GM19238 (cell line): ENCODE data around the gene UST.

Source experiments
- DNase-seq: peaks from one replicate; pipeline ENCODE4 v3.0.0; 2011; ENCODE audit warnings: low spot score; ENCODE audit not compliant: insufficient read length

Gene UST, protein sequence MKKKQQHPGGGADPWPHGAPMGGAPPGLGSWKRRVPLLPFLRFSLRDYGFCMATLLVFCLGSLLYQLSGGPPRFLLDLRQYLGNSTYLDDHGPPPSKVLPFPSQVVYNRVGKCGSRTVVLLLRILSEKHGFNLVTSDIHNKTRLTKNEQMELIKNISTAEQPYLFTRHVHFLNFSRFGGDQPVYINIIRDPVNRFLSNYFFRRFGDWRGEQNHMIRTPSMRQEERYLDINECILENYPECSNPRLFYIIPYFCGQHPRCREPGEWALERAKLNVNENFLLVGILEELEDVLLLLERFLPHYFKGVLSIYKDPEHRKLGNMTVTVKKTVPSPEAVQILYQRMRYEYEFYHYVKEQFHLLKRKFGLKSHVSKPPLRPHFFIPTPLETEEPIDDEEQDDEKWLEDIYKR

DNA sequence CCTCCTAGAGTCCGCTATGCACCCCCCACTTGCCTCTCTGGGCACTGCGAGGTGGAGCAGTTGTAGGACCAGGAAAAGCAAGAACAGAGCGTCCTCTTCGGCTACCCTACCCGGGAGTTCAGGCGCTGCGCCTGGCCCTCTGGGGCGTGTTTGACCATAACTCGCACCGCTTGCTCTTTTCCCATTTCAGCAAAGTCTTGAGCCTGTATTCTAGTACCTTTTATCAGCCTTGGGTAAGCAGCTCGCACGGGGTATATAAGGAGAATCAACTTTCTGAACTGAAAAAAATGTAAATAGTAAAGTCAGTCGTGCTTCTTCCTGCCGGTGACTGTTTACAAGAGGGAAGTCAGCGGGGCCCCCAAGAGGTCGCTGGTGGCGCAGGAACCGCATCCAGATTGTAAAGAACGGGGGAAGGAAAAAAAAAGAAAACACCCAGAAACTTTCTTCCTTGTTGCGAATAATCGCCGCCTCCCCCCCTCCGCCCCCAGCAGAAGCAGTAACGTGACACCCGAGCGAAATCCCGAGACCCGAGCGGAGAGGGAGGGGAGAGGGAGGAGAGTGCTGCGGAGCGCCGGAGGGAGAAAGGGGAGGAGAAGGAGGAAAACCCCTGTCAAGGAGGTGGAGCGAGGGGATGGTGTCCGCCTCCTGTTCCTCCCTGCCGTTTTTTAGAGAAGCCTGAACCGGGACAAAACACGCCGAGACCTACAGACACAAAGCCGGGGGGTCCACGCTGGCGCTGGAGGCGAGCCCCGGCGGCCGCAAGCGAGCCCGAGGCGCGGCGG, at the start of gene UST:
Gene UST (plus strand): TSS at position 668 of the 782 bp plus-strand sequence. CDS start 401 bp downstream, outside the sequence.
- DNase-seq: no peak

GRCh38 chr6:148697895-148698440, 48.9 kb upstream of the UST start:
- DNase-seq: no peak

GRCh38 chr6:148698671-148699180, 48.1 kb upstream of the UST start:
- DNase-seq: no peak

GRCh38 chr6:148700047-148700715, 46.6 kb upstream of the UST start:
- DNase-seq: no peak

DNA sequence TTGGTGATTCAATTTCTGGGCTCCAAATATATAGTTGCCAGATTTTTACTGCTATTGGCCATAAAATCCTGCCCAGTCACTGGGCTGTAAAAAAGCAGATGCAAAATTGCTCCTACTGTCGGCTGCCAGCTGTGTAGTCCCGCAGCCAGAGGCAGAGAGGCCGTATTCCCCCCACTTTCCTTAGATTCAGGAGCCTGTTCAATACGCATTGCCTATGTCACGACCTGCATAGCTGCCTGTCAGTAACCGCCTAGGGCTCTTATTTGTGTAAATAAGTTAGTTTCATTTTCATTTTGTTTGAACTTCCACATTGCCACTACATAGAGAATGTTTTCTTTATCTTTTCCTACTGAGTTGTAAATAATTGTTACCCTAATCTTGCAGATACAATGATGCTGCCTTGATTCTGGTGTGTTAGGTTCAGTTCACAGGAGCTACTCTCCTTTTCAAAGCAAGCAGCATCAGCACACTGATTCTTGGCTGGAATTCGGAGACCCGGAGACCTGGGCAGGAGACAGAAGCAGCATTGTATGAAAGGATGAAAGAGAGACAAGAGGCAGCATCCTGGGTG, 46.0 kb upstream of the UST start:
- peak; percentile 26 for DNase-seq

GRCh38 chr6:148701375-148701774, 45.5 kb upstream of the UST start:
- DNase-seq: no peak

GRCh38 chr6:148703900-148704299, 42.9 kb upstream of the UST start:
- DNase-seq: no peak

- DNase-seq: no peak
Measured at GRCh38 chr6:148704400-148705246, 42.2 kb upstream of the UST start.

GRCh38 chr6:148708707-148709106, 38.1 kb upstream of the UST start:
- no peak for DNase-seq

- no peak for DNase-seq
Measured at GRCh38 chr6:148709577-148709976, 37.3 kb upstream of the UST start.

DNA sequence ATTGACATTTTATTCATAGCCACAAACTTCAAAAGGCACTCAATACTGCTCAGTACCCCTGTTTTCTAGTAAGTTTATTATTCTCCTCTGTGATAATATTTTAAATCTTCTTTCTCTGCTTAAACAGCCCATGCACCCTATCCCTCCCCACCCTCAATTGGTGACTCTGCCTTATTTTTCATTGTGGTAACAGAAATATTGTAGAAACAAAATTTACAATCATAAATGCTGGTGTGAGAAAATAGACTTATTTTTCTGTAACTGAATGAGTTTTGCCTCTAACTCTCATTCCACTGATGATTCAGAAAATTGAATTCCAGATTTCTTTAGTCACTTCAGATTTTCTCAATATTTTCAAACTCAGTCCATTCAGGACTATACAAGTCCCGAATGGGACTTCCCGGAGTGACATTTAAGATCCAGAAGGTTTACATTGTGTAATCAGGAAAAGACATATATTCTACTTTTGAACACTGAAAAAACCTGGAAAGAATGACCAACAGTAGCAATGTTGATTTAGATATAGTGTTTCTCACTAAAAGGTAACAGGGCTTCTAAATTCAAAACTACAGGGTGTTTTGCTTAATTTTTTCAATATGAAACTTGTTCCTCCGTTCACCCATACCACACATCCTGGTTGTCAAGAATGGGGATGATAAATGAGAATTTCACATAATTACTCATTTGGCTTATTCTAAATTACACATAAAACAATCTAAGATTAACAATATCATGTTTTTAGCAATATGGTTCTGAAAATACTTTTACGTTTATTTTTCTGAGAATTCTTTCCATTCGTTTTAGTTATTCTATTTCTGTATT, 34.8 kb upstream of the UST start:
- no peak for DNase-seq

DNA sequence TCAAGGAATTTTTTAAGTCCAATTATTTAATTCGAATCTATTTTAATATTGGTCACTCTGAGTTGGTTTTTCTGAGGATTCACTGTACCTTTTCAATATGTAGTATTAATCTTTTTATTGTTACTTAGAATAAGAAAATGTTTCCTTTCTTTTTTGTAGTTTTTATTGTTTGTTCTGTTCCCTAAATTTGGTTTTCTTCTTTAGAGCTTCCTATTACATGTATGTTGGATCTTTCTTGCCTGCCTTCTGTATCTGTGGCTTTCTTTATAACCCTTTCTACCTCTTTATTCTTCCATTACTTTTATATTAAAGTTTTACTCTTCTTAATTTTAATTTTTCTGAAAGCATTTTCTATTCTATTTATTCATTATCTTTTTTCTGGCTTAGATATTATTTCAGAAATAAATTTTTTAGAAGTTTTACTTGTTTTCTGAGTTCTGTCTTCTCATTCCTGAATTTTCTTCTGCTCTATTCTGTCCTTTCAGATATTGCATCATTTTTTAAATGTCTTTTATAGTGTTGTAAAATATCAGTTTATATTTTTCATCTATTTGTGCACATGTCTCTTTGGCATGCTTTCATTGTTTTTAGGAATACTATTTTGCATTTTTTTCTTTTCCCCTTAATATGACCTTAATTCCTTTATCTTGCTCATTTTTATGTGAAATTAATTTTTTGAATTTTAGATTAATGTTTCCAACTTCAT, 33.6 kb upstream of the UST start:
- no peak for DNase-seq

DNA sequence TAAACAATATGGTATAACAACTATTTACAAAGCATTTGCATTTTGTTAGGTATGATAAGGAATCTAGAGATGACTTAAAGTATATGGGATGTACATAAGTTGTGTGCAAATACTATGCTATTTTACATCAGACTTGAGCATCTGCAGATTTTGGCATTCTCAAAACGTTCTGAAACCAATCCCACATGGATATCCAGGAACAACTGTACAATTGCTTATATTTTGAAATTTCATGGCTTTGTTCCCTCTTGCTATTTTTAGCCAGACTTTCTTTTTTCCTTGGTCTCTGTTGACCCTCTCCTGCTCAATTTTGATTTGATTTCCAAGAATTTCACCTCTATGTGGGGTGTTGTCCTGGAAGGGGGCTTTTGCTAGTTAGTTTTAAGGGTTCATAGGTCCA, 32.9 kb upstream of the UST start:
- no peak for DNase-seq

GRCh38 chr6:148716811-148717210, 30.0 kb upstream of the UST start:
- DNase-seq: no peak

GRCh38 chr6:148720406-148720805, 26.4 kb upstream of the UST start:
- DNase-seq: no peak

DNA sequence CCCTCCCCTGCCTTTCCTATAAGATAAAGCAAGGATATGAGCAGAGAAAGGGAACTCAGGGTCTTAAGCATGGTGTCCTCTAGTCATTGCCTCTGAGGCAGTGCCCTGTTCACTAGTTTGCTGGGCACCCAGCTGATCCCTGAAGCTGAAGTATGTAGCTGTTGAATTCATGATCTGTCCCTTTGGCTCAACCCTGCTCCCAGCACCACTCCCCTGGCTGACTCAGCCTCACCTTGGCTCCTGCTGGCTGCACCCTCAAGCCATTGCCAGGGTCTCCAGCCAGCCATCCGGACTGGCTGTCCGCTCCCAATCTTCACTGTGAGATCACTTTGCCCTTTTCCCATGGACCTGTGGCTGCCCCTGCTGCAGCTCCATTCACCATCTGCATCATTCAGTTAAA, 25.9 kb upstream of the UST start:
- no peak for DNase-seq

GRCh38 chr6:148723484-148723883, 23.3 kb upstream of the UST start:
- DNase-seq: no peak

GRCh38 chr6:148724428-148724827, 22.4 kb upstream of the UST start:
- DNase-seq: no peak

- no peak for DNase-seq
Measured at GRCh38 chr6:148727104-148727503, 19.7 kb upstream of the UST start.
